DMS53 treated with DMSO at 0.1 percent for 48 hours (cell line): ENCODE results near the gene IGLON5.

ENCODE experiments used
- DNase-seq: peaks from one replicate; lab custom pipeline; 2025; ENCODE audit not compliant: unreplicated experiment; lab: John Stamatoyannopoulos, UW

Gene IGLON5

GRCh38 chr19:51337861-51338562 lies 26.6 kb downstream of the IGLON5 start:
- no peak for DNase-seq

- no peak for DNase-seq
Observed at GRCh38 chr19:51338563-51339312, 27.3 kb downstream of the IGLON5 start.

- no peak for DNase-seq
Observed at GRCh38 chr19:51339313-51339686, 27.9 kb downstream of the IGLON5 start.

- DNase-seq = no peak
Observed at GRCh38 chr19:51339687-51340656, 28.5 kb downstream of the IGLON5 start.

- DNase-seq = no peak
Observed at GRCh38 chr19:51341066-51341465, 29.6 kb downstream of the IGLON5 start.

GRCh38 chr19:51341976-51342580 lies 30.6 kb downstream of the IGLON5 start, which contains the start of gene VSIG10L:
Gene VSIG10L, minus strand, starts transcription at chr19:51342139. Its CDS starts 15 bp downstream, at chr19:51342124.
- DNase-seq = no peak

- DNase-seq = no peak
Observed at GRCh38 chr19:51342631-51343569, 31.5 kb downstream of the IGLON5 start.

- DNase-seq = no peak
Observed at GRCh38 chr19:51345076-51345620, 33.7 kb downstream of the IGLON5 start.

GRCh38 chr19:51346742-51347141 lies 35.3 kb downstream of the IGLON5 start:
- DNase-seq = no peak

GRCh38 chr19:51347209-51347928 lies 35.9 kb downstream of the IGLON5 start:
- DNase-seq = no peak

- DNase-seq = no peak
Observed at GRCh38 chr19:51351266-51351990, 40.0 kb downstream of the IGLON5 start.

GRCh38 chr19:51352783-51353360 lies 41.4 kb downstream of the IGLON5 start:
- no peak for DNase-seq

- no peak for DNase-seq
Observed at GRCh38 chr19:51354103-51354741, 42.8 kb downstream of the IGLON5 start.

- DNase-seq = no peak
Observed at GRCh38 chr19:51354742-51355148, 43.3 kb downstream of the IGLON5 start.

- no peak for DNase-seq
Observed at GRCh38 chr19:51356159-51356801, 44.8 kb downstream of the IGLON5 start.

GRCh38 chr19:51357952-51358351 lies 46.5 kb downstream of the IGLON5 start:
- DNase-seq = no peak

- DNase-seq = no peak
Observed at GRCh38 chr19:51359294-51359693, 47.9 kb downstream of the IGLON5 start.
